Measurements from ENCODE around the gene PDCD2L.

- TF ChIP-seq, protein P1, sequence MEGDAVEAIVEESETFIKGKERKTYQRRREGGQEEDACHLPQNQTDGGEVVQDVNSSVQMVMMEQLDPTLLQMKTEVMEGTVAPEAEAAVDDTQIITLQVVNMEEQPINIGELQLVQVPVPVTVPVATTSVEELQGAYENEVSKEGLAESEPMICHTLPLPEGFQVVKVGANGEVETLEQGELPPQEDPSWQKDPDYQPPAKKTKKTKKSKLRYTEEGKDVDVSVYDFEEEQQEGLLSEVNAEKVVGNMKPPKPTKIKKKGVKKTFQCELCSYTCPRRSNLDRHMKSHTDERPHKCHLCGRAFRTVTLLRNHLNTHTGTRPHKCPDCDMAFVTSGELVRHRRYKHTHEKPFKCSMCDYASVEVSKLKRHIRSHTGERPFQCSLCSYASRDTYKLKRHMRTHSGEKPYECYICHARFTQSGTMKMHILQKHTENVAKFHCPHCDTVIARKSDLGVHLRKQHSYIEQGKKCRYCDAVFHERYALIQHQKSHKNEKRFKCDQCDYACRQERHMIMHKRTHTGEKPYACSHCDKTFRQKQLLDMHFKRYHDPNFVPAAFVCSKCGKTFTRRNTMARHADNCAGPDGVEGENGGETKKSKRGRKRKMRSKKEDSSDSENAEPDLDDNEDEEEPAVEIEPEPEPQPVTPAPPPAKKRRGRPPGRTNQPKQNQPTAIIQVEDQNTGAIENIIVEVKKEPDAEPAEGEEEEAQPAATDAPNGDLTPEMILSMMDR (optimal IDR thresholded peaks at IDR 0.05 in 1 of 3, IDR thresholded peaks at IDR 0.05 in 1 of 3, conservative IDR thresholded peaks at IDR 0.05 in 1 of 3; ENCODE audit: extremely low read depth in 1 of 3, insufficient read depth in 2 of 3, low read length in 3 of 3) = no peak
- TF ChIP-seq EZH2 (IDR thresholded peaks at IDR 0.05; ENCODE audit: low read length) = no peak
Observed at GRCh38 chr19:34375598-34375997, 28.6 kb upstream of the PDCD2L start.
